ENCODE data around the gene C1RL. TPM values are rescaled to one million over a fixed set of nuclear protein-coding genes. Genes with fewer than 3 reads are reported as not detected.

C1RL gene
- 13.0 and 16.9 TPM in 2 replicates for total RNA-seq

DNA sequence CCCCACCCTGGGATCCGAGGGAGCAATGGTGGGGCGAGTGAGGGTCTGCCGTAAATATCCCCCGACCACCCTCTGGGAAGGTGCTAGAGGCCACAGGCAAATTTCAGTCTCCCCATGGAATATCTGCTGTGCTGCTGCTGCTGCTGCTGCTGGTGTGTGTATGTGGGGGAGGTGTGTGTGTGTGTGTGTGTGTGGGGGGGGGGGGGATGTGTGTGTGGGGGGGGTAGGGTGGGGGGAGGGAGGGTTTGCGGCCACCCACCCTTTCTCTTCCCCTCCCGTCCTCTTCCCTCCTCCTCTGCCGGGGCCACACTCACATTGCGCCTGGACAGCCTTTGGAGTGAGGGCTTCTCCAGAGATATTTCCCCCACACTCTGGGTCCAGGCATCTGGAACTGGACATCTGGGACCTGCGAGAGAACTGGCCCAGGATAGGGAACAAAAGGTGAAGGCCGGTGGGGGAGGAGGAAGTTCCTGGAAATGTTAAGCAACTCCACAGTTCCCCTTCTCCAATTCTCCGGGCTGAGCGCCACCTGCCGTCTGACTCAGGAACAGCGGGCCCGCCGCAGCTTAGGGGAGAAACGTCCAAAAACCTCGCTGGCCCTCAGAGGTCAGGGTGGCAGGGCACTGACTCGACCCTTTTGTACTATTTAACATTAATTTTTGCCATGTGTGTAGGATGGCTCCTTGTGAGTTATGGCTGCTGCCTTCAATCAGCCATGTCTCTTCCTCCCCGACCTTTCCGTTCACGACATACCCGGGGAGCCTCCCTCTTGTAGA, at the start of gene C1RL:
C1RL (minus strand) TSS at position 419 of the 776 bp plus-strand sequence; CDS start at position 385, 34 bp downstream.

GRCh38 chr12:7129872-7130691, 21.1 kb upstream of the C1RL start, which contains the start of gene CLSTN3:
Gene CLSTN3, plus strand, starts transcription at chr12:7130371. Its CDS starts 278 bp downstream, at chr12:7130649.

DNA sequence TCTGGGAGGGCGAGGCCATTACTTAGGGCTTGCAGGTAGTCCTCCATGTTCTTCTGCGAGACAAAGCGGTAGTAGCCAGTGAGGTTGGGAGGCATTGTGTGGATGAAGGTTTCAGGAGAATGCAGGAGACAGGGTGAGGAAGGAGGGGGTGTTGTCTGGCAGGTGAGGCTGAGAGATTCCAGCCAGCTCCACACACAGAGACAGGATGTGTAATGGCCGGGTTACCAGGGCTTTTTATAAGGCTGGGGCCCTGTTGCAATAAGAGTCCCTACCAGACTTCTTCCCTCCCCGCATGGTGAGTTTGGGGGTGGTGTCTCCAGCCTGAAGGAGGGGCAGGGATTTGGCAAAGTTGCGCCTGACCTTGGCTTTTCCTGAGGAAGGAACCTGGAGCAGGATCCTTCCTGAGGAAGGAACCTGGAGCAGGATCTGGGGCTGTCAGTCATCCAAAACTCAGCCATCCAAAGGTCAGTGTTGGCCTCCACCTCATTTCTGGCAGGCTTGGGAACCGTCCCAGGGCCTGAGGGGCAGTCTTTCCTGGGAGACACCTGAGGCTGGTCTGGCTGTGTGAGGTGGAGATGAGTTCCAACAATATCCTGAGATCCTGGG, 19.8 kb upstream of the C1RL start, which contains the start of gene RBP5:
RBP5 (minus strand) TSS at position 209 of the 606 bp plus-strand sequence; CDS start at position 95, 114 bp downstream.

DNA sequence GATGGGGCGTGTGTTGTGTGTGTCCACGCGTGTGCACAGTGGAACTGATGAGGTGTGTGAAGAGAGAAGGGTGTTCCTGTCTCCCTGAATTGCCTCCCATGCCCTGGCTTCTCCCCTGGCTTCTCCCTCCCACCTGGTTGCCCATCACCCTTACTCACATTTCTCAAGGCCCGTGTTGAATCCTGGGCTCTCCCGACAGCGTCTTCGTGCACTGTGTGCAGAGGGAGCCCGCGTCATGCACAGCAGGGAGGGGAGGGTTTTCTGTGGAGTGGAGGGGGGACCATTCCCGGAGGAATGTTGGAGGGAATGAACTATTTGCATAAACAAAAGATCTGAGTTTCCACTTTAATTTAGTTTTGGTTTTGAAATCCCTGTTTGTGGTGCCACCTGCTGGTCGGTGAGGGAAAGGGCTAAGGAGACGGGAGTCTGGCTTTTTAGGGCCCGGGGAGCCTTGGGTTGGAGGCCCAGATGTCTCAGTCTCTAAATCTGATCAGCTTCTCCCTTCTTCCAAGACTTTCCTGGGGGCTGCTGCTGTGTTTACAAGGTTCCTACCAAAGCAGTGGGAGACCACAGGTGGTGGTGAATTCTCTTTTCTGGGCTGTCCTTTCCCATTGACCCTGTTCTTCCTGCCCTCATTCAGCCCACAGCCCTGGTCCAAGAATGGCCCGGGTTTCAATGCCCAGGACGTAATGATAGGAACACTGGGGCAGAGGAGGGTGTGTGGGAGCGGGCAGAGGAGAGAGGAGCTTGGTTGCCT, 16.6 kb downstream of the C1RL start, which contains the start of gene C1R:
C1R (minus strand) TSS at position 217 of the 757 bp plus-strand sequence; CDS start at position 160, 57 bp downstream.

DNA sequence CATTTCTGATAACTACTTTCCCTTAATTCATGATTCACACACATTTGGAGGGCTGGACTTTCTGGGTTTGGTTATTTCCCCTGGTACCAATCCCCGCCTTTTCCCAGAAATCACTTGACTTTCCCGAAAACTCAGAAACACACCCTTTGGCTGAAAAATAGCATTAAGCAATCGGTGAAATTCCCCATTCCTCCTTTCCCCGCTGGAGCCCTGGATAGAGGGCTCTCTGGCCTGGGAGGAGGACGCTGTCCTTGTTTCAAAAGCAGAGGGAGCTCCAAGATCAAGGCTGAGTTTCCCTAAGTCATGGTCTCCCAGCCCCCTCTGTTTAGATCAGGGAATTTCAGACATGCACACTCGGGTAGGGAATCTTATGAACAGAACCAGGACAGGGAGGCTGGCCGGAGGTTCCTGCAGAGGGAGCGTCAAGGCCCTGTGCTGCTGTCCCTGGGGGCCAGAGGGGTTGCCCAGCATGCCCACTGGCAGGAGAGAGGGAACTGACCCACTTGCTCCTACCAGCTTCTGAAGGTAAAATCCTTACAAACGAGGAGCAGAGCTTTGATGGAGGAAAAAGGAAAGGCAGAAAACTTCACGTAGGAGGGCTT, 48.6 kb downstream of the C1RL start, which contains the start of gene C1S:
C1S (plus strand) TSS at position 366 of the 602 bp plus-strand sequence. CDS start 1,195 bp downstream, outside the sequence.

Other genes with a start within 250 kb of the C1RL start
- gene TPI1, start 241.7 kb downstream of the C1RL start, total RNA-seq: 1,012 and 1,804 TPM in 2 replicates
- 3.2 and 3.5 TPM in 2 replicates for gene SPSB2, start 235.9 kb downstream of the C1RL start, total RNA-seq
- 3.0 and 7.5 TPM in 2 replicates for gene LRRC23, start 204.4 kb downstream of the C1RL start, total RNA-seq
- 5.6 and 33.4 TPM in 2 replicates for gene ENO2, start 194.6 kb downstream of the C1RL start, total RNA-seq
- 8.1 and 15.3 TPM in 2 replicates for gene ATN1, start 181.3 kb downstream of the C1RL start, total RNA-seq
- not detected in 2 replicates for gene RNU7-1, start 165.4 kb downstream of the C1RL start, total RNA-seq
- 115 and 143 TPM in 2 replicates for gene C12orf57, start 165.2 kb downstream of the C1RL start, total RNA-seq
- gene PTPN6, start 157.9 kb downstream of the C1RL start, total RNA-seq: 0.09 and 0.19 TPM in 2 replicates
- 143 and 181 TPM in 2 replicates for gene PHB2, start 138.6 kb downstream of the C1RL start, total RNA-seq
- gene EMG1, start 138.3 kb downstream of the C1RL start, total RNA-seq: 37.2 and 38.7 TPM in 2 replicates
- 4.5 and 5.4 TPM in 2 replicates for gene LPCAT3, start 90.7 kb downstream of the C1RL start, total RNA-seq
- 0.18 and 2.7 TPM in 2 replicates for gene C1S, start 48.5 kb downstream of the C1RL start, total RNA-seq
- 1.2 and 2.4 TPM in 2 replicates for gene C1R, start 16.8 kb downstream of the C1RL start, total RNA-seq
- 0.19 TPM in 1 of 2 replicates, not detected in the other for gene RBP5, start 19.7 kb upstream of the C1RL start, total RNA-seq
- 14.3 and 17.2 TPM in 2 replicates for gene CLSTN3, start 21.2 kb upstream of the C1RL start, total RNA-seq
- gene PEX5, start 80.5 kb upstream of the C1RL start, total RNA-seq: 22.3 and 25.8 TPM in 2 replicates
- not detected in 2 replicates for gene ACSM4, start 194.9 kb upstream of the C1RL start, total RNA-seq